Measurements from ENCODE around the gene GPR21.

The GPR21 gene, protein sequence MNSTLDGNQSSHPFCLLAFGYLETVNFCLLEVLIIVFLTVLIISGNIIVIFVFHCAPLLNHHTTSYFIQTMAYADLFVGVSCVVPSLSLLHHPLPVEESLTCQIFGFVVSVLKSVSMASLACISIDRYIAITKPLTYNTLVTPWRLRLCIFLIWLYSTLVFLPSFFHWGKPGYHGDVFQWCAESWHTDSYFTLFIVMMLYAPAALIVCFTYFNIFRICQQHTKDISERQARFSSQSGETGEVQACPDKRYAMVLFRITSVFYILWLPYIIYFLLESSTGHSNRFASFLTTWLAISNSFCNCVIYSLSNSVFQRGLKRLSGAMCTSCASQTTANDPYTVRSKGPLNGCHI

DNA sequence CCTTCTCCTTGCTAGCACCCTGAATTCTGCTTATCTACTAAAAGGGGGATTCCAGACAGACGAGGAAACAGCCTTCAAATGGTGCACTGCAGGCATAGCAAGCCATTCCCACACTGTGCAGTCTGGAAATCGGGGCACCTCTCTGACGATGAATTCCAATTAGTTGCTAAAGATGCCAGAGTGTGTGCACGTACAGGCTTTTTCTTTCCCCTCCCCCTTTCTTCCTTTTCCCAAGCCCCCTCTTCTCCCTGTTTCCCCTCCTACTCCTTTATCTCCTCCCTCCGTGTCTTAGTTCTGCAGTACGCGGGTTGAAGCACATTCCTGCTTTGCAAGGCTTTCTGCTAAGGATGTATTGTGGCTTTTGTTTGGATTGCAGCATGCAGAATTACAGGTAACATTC, at the start of gene GPR21:
TSS of gene GPR21 (plus strand) at position 316 of the 400 bp plus-strand sequence. CDS start 900 bp downstream, outside the sequence.
- DNase-seq (ENCODE audit: low read depth in 2 of 2): no peak

DNA sequence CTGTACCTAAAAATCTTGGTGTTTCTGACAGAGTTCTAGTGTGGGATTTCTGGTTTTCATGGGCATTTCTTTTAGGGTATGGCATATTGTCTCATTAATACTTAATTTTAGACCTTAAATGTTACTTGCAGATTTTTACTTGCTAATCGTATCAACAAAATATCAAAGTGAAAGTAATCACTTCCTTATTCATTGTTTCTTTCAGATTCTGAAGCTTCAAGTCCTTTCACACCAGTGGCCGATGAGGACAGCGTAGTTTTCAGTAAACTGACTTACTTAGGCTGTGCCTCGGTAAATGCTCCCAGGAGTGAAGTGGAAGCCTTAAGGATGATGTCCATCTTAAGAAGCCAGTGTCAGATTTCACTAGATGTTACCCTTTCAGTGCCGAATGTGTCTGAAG, 47.5 kb upstream of the GPR21 start:
- DNase-seq (ENCODE audit: low read depth in 2 of 2): no peak

DNA sequence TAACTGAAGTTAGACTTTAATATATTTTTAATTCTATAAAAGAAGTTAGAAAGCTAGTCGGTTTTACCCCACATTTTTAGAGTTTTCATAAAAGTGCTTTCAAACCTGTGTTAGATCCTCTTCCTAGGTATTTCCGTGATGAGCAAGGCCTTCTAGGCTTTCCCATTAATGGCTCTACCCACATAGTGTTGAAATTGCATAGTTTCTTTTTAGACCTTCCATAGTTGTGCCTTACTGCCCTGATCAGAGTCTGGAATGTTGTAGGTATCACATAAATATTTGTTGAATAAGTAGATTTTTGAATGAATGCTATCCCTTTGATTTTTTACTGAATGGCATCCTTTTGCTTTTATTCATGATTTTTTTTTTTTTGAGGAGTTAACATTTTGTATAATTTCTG, 45.3 kb upstream of the GPR21 start:
- no peak for DNase-seq (ENCODE audit: low read depth in 2 of 2)

DNA sequence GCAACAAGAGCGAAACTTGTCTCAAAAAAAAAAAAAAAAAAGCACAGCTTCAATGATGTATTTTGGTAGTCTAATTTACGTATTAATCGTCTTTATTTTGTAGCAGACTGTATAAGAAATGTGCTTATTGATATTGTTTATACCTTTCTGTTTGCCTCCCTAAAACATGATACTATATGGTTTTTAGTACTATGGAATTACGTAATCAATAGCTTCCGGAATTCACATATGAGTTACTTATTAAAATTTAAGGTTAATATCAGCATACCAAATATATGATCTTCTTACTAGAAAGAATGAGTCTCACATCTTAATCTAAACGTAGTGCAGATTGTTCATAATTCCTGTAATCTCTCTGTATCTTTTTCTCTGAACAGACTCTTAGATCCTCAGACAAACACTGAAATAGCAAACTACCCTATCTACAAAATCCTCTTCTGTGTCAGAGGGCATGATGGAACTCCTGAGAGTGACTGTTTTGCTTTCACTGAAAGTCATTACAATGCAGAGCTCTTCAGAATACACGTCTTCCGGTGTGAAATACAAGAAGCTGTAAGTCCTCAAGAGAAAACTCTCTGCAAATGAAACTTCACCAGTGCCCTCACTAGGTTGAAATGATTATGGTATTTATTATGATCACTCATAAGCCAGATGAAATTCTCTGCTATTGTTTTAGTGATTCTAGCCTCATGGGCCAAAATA, 44.4 kb upstream of the GPR21 start:
- DNase-seq (ENCODE audit: low read depth in 2 of 2): no peak

DNA sequence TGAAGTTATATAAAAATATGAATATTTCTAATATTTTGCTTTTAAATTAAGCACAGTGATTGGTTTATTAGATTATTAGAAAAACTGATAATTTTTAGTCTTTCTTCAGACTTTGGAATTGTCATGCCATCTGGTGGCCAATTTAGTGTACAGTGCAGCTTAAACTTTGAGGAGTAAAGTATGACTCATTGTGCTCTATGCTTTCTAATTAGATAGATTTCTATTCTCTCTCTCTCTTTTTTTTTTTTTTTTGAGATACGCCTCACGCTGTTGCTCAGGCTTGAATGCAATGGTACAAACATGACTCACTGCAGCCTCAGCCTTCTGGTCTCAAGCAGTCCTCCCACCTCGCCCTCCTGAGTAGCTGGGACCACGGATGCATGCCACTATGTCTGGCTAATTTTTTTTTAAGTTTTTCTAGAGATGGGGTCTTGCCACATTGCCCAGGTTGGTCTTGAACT, 42.1 kb upstream of the GPR21 start:
- DNase-seq (ENCODE audit: low read depth in 2 of 2): peak; percentile 80 to 82

DNA sequence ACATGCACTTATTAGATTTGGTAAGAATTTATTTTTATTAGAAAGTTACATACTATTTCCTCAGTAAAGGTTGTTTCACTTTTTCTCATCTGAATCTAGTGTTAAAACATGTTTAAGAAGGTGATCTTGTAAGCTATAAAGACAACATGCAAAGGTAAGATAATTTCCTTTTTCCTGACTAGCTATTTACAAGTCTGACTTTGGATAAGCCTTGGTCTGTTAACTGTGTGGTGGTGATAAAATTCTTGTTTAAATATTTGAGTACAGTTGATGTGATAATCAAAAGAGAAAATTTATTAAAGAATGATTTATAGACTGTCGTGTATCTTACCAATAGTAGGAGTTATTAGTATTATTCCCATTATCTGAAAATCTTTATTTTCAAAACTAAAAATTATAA, 36.9 kb upstream of the GPR21 start:
- DNase-seq (ENCODE audit: low read depth in 2 of 2): no peak

DNA sequence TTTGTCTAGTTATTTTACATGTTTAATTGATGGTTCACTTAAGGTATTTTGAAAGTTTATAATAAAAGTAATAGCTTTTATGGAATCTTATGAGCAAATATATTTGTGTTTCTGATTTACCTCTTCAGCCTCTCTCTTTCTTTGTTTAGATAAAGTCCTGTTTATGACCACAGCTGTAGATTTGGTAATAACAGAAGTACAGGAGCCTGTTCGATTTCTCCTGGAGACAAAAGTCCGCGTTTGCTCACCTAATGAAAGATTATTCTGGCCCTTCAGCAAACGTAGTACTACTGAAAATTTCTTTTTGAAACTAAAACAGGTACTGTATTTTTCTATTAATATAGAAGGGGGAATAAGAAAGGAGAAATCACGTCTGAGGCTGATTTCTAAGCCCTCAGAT, 35.0 kb upstream of the GPR21 start:
- DNase-seq (ENCODE audit: low read depth in 2 of 2): no peak

DNA sequence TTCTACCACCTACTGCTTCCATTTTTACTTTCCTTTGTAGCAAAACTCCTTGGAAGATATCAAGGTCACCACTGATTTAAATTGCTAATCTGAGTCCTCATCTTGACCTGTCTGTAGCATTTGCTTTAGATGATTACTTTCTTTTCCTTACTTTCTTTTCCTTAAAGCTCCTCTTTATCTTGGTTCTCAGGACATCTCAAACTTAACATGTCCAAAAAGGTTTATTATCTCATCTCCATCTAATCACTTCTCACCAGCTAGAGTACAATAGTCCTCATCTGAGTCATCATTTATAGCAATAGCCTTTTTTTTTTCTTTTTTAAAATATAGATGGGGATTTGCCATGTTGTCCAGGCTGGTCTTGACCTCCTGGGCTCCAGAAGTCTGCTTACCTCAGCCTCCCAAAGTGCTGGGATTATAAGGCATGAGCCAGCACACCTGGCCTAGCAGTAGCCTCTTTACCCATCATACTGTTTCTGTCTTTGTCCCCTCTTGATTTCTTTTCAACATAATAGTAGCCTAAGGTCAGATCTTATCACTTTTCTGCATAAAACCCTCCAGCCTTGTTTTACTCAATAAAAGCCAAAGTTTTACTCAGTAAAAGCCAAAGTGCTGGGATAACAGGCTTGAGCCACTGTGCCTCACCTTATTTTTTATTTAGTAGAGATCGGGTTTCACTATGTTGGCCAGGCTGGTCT, 32.9 kb upstream of the GPR21 start:
- DNase-seq (ENCODE audit: low read depth in 2 of 2): no peak

DNA sequence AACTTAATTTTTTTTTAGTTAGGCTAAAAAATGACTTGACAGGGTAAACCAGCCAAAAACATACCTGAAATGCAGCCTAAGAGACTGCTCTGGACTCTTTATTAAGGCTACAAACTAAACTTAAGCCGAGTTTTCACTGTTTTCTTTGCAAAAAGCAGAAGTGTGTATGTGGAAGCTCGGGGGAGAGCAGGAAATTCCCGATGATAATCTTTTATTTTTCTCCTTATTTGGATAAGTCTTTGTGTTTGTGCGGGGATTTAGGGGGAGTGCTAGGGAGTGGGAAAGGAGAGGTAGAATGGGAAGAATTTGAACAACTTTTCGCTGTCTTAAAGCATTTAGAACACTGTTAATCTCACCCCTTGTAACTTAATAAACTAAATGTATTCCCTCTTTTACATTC, 30.7 kb upstream of the GPR21 start:
- peak in 1 of 2 experiments; percentile 22 for DNase-seq (ENCODE audit: low read depth in 2 of 2)

DNA sequence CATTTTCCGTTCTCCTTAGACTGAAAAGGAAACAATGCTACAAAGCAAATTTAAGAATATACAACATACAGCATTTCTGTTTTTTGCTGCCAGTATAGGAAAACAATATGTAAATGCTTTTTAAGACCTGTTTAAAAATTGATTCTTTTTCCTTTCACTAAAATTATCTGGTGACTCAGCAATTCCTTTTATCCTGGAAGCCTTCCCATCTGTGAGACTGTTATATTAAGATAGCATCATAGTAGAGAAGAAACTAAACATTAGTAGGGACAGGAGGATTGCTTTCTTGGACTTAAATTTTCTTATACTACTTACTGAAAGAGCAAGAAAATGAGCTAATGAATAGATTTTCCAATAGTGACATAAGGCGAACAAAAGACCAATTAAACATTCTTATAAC, 30.0 kb upstream of the GPR21 start:
- peak; percentile 15 to 30 for DNase-seq (ENCODE audit: low read depth in 2 of 2)

DNA sequence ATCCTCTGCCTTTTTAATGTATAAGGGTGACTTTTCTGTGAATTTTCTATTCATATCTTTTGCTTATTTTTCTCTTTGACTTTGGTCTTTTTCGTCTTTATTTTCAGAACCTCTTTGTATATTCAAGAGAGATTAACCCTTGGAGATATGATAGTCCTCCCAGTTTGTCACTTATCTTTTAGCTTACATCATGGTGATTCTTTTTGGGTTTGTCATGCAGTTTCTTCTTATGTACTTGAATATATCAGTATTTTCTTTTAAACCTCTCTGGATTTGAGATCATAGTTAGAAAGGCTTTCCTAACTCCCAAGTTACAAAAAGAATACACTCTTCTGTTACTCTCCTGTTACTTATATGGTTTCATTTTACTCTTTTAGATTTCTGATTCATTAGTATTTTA, 27.5 kb upstream of the GPR21 start:
- DNase-seq (ENCODE audit: low read depth in 2 of 2): no peak

DNA sequence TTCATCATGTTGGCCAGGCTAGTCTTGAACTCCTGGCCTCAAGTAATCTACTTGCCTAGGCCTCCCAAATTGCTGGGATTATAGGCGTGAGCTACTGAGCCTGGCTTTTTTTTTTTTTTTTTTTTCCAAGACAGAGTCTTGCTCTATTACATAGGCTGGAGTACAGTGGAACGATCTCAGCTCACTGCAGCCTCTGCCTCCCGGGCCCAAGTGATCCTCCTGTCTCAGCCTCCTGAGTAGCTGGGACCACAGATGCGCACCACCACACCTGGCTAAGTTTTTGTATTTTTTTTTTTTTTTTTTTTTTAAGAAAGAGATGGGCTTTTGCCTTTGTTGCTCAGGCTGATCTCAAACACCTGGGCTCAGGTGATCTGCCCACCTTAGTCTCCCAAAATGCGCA, 26.2 kb upstream of the GPR21 start:
- DNase-seq (ENCODE audit: low read depth in 2 of 2): no peak

DNA sequence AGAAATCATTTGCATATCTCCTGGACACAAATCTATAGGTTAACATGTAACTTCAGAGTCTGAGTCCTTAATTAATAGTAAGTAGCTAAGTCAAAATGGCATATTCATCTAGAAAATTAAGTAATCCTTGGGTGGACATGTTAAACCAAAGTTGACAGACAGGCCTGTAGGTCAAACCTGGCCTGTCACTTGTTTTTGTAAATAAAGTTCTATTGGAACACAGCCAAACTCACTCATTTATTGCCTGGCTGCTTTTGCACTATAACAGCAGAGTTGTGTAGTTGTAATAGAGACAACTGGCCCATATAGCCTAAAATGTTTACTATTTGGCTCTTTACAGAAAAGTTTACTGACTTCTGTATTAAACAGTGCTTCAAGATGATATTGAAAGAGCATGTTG, 24.6 kb upstream of the GPR21 start:
- DNase-seq (ENCODE audit: low read depth in 2 of 2): no peak

DNA sequence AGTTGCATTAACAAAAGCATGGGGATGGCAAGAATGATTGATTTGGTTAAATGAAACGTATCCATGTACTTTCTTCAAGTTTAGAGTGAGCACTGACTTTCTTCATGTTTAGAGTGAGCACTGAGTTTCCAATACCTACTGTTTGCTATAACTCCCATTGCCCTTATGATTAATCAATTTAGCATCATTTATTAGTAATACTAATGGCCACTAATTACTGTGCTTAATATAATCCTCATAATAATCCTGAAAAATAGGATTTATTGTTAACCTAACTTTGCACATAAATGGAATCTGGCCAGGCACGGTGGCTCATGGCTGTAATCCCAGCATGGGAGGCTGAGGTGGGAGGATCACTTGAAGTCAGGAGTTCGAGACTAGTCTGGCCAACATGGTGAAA, 22.1 kb upstream of the GPR21 start:
- DNase-seq (ENCODE audit: low read depth in 2 of 2): no peak

DNA sequence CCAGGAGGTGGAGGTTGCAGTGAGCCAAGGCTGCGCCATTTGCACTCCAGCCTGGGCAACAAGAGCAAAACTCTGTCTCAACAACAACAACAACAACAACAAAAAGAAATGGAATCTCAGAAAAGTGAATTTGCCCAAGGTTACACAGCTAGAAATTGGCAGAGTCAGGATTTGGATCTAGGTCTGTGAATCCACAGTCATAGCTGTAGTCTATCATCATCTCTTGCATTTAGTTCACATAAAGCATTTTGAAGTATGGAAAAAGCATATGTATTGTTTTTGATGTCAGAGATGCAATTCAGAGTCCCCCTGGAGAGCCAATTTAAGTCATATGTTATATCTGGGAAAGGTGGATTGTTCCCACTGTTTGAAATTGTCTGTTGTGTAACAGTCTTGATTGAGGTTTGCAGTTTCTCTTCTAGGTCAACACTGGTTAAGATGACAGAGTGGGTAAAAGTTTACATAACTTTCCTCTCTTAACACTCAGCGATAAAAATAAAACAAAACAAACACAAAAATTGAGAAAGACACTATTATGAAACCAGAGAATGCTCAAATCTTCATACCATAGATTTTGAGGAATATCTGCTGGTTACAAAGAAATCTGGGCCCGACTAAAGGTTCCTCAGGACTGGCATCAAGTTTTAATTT, 21.5 kb upstream of the GPR21 start:
- DNase-seq (ENCODE audit: low read depth in 2 of 2): no peak

DNA sequence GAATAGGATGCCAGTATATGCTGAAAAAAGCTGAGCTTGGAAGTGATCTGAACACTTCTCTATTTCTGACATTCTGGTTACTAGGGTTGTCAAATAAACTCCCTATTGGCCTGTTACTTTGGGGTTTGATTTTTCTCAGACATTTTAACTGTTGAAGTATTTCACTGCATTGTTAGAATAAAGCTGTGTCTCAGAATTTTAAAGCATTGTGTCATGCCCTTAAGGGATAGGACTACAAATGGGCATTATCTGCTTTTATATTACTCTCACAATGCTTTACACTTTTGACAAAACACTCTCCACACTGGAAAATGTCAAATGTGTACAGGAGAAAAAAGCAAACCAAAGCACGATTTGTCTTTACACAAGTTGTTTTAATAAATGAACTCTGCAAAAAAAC, 16.8 kb upstream of the GPR21 start:
- no peak for DNase-seq (ENCODE audit: low read depth in 2 of 2)

DNA sequence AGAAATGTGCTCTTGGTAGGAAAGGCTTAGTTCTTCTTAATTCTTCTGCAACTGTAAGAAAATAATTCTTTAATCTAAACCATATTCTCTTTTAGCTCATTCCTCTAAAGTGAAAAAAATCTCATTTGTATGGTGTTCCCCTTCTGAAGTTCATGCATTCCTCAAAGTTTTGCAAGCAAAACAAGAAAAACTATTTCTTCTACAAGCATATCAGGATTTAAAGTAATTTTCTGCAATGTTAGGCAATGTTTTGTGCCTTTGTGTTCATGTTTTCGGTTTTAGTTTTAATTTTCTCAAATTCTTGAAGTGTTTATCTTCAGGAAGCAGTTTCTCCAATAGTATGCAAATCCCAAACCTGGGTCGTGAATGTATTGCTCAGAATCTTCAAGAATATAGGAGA, 12.7 kb upstream of the GPR21 start:
- no peak for DNase-seq (ENCODE audit: low read depth in 2 of 2)

DNA sequence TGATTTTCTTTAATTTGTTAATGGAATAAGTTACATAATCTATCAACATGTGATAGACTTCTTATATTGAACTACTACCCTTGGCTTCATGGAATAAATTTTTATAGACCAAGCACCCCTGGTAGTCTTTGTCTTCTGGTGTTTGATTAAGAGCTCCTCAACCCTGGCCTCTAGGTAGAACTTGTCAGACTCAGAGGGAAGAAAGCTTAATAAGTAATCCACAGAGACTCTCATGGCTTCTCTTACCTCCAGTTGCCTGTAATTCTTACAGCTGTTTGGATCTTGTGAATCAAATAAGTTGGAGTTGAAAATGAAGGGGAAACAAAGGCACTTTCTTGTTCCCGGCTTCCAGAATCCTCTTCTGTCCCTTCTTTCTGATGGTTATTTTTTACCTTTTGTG, 7.0 kb upstream of the GPR21 start:
- no peak for DNase-seq (ENCODE audit: low read depth in 2 of 2)

DNA sequence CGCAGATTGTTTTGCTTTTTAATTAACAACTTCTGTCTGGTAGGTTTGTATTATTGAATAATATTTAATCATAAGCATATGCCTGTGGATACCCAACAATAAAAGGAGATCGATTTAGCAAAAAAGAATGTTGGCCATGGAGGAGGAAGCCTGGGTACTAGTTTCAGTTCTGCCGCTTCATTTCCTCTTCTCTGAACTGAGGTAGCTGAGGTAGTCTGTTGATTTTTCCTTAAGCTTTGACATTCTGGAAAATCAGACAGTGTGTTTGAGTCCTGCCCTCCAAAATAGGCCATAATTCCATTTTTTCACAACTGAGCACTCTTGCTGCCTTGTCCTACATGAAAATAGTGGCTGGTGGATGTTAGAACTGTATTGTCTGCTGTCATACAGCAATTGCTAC, 6.0 kb upstream of the GPR21 start:
- DNase-seq (ENCODE audit: low read depth in 2 of 2): no peak

DNA sequence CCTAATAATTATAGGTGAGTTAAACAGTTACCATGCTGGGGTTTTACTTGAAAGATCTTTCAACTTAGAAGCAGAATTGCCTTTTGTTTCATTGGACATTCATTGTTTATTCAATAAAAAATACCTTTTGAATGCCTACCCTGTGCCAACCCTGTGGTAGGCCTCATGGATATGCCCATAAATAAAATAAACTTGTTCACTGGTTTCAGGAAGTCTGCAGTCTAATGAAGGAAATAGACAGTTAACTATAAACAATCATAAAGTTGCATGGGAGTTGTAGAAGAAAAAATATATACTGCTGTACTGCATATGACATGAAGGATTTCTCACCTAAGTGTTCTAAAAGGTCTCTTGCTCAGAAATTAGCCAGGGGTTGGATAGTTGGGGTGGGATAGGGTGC, 5.3 kb upstream of the GPR21 start:
- no peak for DNase-seq (ENCODE audit: low read depth in 2 of 2)

DNA sequence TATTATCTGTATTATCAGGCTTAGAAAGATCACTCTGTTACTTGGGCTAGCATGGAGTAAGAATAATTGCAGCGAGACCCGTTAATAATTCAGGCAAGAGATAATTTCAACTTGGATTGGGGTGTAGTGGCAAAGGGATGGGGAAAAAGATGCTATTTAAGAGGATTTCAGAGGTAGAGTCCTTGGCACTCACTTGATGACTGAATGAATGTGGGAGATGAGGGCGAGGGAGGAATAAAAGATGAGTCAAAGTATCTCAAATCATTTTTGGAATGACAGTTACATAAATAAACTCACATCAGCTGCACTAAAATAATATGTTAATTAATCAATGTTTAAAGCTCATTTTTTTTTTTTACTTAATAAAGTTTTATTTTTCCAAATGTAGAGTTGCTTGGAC, 4.5 kb upstream of the GPR21 start:
- DNase-seq (ENCODE audit: low read depth in 2 of 2): no peak

DNA sequence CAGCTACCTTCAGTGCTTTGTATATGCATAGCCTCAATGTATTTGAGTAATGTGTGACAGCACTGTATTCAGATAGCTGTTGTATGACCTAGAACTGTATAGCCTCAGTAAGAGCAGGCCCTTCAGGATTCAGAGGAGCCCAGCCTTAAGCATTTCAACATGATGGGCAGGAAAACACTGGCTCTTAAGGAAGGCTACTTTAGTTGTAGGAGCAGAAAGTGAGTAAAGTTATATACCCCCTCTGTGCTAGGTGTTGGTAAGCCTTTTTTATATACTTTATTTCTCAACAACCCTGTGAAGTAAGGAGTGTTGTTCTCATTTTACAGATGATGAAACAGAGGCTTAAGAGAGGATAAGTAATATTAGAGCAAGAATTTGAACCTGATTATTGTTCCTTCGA, 1.5 kb upstream of the GPR21 start:
- no peak for DNase-seq (ENCODE audit: low read depth in 2 of 2)

Measured in fibroblast of skin of left quadriceps (primary cell).